Heart right ventricle (tissue), 16 donors: ENCODE results near the gene OPN3. TPM values are rescaled to one million over a fixed set of nuclear protein-coding genes. Genes with fewer than 3 reads are reported as not detected.
"Not testable (repeated sequence)": the region's sequence is repeated elsewhere in the genome, so short reads cannot be mapped to it uniquely, and the experiment has no call there.

Experiments used
- ATAC-seq, 8 donors: fragments of 200-7000 bp; cut with Tn5 transposase; one replicate each; pipeline ENCODE4 v1.9.1; 2020; ENCODE audit warnings: mild to moderate bottlenecking in 8 of 8, moderate library complexity in 8 of 8, moderate number of reproducible peaks in 1 of 8
- DNase-seq, 2 donors: peaks; one replicate each; pipeline ENCODE4 v3.0.0-alpha.2; 2020
- H3K27ac ChIP-seq, 10 donors: fragments of 200-600 bp; sonication (generic) in 2 of 10; one replicate each; pipeline versions ENCODE4 v1.5.0 to v1.8.0; 2020 to 2022; ENCODE audit warnings: mild to moderate bottlenecking in 3 of 10
- H3K27me3 ChIP-seq, 7 donors: fragments of 200-600 bp; one replicate each; pipeline ENCODE4 v1.8.0; 2021 to 2022; ENCODE audit warnings: mild to moderate bottlenecking in 2 of 7
- H3K36me3 ChIP-seq, 9 donors: fragments of 200-600 bp; sonication (generic) in 1 of 9; one replicate each; pipeline versions ENCODE4 v1.5.0 to v1.8.0; 2020 to 2022; ENCODE audit warnings: mild to moderate bottlenecking in 2 of 9
- H3K4me1 ChIP-seq, 9 donors: fragments of 200-600 bp; sonication (generic) in 1 of 9; one replicate each; pipeline versions ENCODE4 v1.5.0 to v1.8.0; 2020 to 2022; ENCODE audit warnings: mild to moderate bottlenecking in 4 of 9
- H3K4me3 ChIP-seq, 10 donors: fragments of 200-600 bp; sonication (generic) in 2 of 10; one replicate each; pipeline versions ENCODE4 v1.5.0 to v1.8.0; 2020 to 2022; ENCODE audit warnings: mild to moderate bottlenecking in 7 of 10, moderate library complexity in 2 of 10
- H3K9me3 ChIP-seq, 11 donors: fragments of 200-600 bp in 10 of 11; sonication (generic) in 2 of 11; one replicate each; pipeline versions ENCODE4 v1.5.0 to v1.8.0; 2013 to 2022; ENCODE audit warnings: mild to moderate bottlenecking in 2 of 11, control low read depth in 1 of 11, moderate library complexity in 1 of 11
- WGBS, 2 donors: extraction: QIAGEN DNeasy Blood & Tissue Kit; methylation state at CpG; one replicate each; pipeline ENCODE4 v1.1.7; 2013; ENCODE audit warnings: inconsistent platforms in 1 of 2; 5-methylcytosine and 5-hydroxymethylcytosine counted together
- intact Hi-C, 10 donors: fragments of 100-400 bp; cut with DNase I; formaldehyde crosslinking; loops; one replicate each; pipeline versions ENCODE4 v1.11.1 to v1.14.2; 2022
- polyA plus RNA-seq, 2 donors: library from polyadenylated mRNA; stranded (reverse); fragments of 200-250 nt; gene quantifications; one replicate each; pipeline ENCODE4 v1.2.3, GENCODE V29; 2013
- total RNA-seq, 10 donors: library from RNA; stranded (reverse); fragmentation: NEBNext Ultra II Directional in 3 of 10; extraction: Animal tissue kit (Norgen Biotek cat#: 25700) in 3 of 10; gene quantifications; one replicate each; pipeline versions ENCODE4 v1.2.1 to v1.2.4, GENCODE V29; 2021 to 2023
- TF ChIP-seq, protein P1 (sequence below), 9 donors: fragments of 200-600 bp; sonication (generic) in 2 of 9; IDR thresholded peaks; one replicate each; pipeline versions ENCODE4 v1.5.0 to v1.8.0; 2021 to 2022; ENCODE audit warnings: antibody characterized with exemption in 9 of 9, mild to moderate bottlenecking in 5 of 9, moderate library complexity in 1 of 9
- donor health status: Arrhythmogenic right ventricular cardiomyopathy.
- donor health status: ischemic (EF 13 %, LVEDD 7.1; RV severe dilation, severe dysfunction).
- donor health status: healthy with polysubstance abuse.
- donor health status: DM: no; HTN: yes; CAD: no.
- donor health status: DM: no; HTN: no; CAD: no.
- donor health status: ischemic (EF 25% LVEDD 6.9; RV normal size, moderate dysfunction).
- donor health status: ischemic (EF 25% LVEDD 5.7; RV mildly dilated, moderate dysfunction).
- donor health status: healthy.
- donor health status: DM: yes; HTN: yes; CAD: no.
- donor health status: Ischemic cardiomyopathy.
- donor health status: ischemic (EF 35%, LVEDD 5.7; RV mildly dilated, moderate dysfunction).
- donor health status: nonischemic (EF 11% LVEDD 7.7; RV severe dilation, severe dysfunction).
- donor health status: DM: yes; HTN: yes; CAD: no.
- donor health status: PGD.
- donor health status: ischemic (EF 29% LVEDD 5.4; RV normal size, mild dysfunction).
- donor health status: nonischemic (EF 23%, LVEDD 6.1; RV moderate dilation, normal function).

Gene OPN3
- total and polyA plus RNA-seq, 12 donors, result 3.3 to 9.1 (median 5.2) TPM

- TF ChIP-seq, protein P1, sequence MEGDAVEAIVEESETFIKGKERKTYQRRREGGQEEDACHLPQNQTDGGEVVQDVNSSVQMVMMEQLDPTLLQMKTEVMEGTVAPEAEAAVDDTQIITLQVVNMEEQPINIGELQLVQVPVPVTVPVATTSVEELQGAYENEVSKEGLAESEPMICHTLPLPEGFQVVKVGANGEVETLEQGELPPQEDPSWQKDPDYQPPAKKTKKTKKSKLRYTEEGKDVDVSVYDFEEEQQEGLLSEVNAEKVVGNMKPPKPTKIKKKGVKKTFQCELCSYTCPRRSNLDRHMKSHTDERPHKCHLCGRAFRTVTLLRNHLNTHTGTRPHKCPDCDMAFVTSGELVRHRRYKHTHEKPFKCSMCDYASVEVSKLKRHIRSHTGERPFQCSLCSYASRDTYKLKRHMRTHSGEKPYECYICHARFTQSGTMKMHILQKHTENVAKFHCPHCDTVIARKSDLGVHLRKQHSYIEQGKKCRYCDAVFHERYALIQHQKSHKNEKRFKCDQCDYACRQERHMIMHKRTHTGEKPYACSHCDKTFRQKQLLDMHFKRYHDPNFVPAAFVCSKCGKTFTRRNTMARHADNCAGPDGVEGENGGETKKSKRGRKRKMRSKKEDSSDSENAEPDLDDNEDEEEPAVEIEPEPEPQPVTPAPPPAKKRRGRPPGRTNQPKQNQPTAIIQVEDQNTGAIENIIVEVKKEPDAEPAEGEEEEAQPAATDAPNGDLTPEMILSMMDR (IDR thresholded peaks at IDR 0.05), result no peak
- ATAC-seq (no peak), DNase-seq (no peak)
- H3K27me3 ChIP-seq, result peaks cover 0 to 5% (median 0%) of the 10 kb centered on the region in 7 donors
- H3K4me1 ChIP-seq, result no peaks in the 10 kb centered on the region
- no peak overlapping the region for H3K27ac ChIP-seq
- no peaks in the 10 kb centered on the region for H3K36me3 ChIP-seq
- intact Hi-C loops, result no loop called here
- WGBS, 2 donors, result 87 to 93% methylated on average over 2 of the region's 2 CpGs
- H3K9me3 ChIP-seq, result peaks cover 0 to 6% (median 0%) of the 10 kb centered on the region in 11 donors
- no peak overlapping the region for H3K4me3 ChIP-seq
Measured at GRCh38 chr1:241682921-241683320, 42.8 kb upstream of the OPN3 start.

- 56 to 60% methylated on average over 4 of the region's 4 CpGs for WGBS, 2 donors
Measured at GRCh38 chr1:241681861-241682448, 41.8 kb upstream of the OPN3 start.

DNA sequence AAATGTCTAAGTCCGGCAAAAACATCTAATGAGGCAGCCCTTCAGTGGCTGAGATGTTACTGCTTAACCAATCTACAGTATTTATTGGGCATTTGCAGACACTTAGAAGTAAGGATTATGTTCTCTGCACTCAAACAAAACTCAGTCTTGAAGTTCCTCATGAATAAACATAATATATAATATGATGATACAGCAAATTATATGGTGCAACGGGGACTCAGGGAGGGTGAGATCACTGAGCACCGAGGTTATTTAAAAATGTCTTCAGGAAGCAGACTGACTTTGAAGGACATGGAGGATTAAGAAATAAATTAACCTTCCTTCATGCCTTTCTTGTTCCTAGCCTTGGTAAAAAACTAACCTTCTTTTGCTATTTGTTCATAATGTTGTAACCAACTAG is 39.8 kb upstream of the OPN3 start:
- no peak overlapping the region for H3K4me3 ChIP-seq
- no peak overlapping the region for H3K27ac ChIP-seq
- peaks cover 0 to 8% (median 0%) of the 10 kb centered on the region in 7 donors for H3K27me3 ChIP-seq
- TF ChIP-seq, protein P1 (IDR thresholded peaks at IDR 0.05), result no peak
- intact Hi-C loops, result no loop called here
- no peaks in the 10 kb centered on the region for H3K4me1 ChIP-seq
- WGBS, 2 donors, result 78% methylated on average over 3 of the region's 3 CpGs
- DNase-seq, result no peak
- peaks cover 0 to 6% (median 0%) of the 10 kb centered on the region in 11 donors for H3K9me3 ChIP-seq
- ATAC-seq, result no peak
- no peaks in the 10 kb centered on the region for H3K36me3 ChIP-seq

More at GRCh38 chr1:241681861-241682448, 41.8 kb upstream of the OPN3 start:
- H3K27ac ChIP-seq, H3K4me1 ChIP-seq, H3K27me3 ChIP-seq, H3K4me3 ChIP-seq, DNase-seq, H3K9me3 ChIP-seq, intact Hi-C loops, H3K36me3 ChIP-seq, ATAC-seq: not testable (repeated sequence)

DNA sequence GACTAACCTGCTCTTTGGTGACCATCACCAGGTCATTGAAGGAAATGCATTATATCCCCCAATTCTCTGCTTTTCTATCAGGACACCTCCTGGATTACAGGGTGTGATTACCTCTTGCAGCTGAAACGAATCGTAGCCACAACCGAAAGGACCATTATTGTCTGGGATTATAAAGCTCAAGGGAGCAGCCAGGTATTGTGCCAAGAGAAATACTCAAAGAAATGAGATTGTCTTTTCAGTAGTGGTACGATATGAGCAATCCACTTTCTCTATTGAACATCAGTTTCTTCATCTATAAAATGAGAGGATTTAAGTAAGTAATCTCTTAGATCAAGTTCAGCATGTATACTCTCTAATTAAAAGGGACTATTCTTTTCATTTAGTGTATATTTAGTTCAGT is 39.2 kb upstream of the OPN3 start:
- TF ChIP-seq, protein P1 (IDR thresholded peaks at IDR 0.05), result no peak
- Histone ChIP-seq H3K4me3 (no peak overlapping the region), H3K27me3 (peaks cover 0 to 8% (median 0%) of the 10 kb centered on the region in 7 donors), H3K4me1 (no peaks in the 10 kb centered on the region), H3K27ac (no peak overlapping the region), H3K36me3 (no peaks in the 10 kb centered on the region), H3K9me3 (peaks cover 0 to 6% (median 0%) of the 10 kb centered on the region in 11 donors)
- DNase-seq (no peak), ATAC-seq (no peak)
- 73 to 80% methylated on average over 4 of the region's 4 CpGs for WGBS, 2 donors
- intact Hi-C loops, result no loop called here

DNA sequence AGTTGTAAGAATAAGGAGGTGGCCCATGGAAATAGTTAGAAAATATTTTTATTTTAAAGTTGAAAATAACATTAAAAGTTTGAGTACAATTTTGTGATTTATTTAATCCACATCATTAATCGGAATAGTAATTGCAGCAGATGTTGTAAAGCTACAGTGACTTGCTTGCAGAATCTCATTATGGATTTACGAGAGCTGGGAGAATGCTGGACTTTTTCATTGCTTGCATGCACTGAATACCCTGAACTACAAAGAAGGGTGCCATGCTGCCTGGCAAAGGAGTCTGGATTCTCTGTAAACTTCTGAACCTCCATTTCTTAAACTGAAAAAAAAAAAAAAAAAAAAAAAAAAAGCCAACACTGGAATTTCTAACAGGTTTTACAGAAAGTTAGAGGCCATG is 38.4 kb upstream of the OPN3 start:
- no peaks in the 10 kb centered on the region for H3K4me1 ChIP-seq
- H3K4me3 ChIP-seq, result no peak overlapping the region
- peaks cover 0 to 6% (median 0%) of the 10 kb centered on the region in 11 donors for H3K9me3 ChIP-seq
- intact Hi-C loops, result no loop called here
- TF ChIP-seq, protein P1 (IDR thresholded peaks at IDR 0.05), result no peak
- H3K27ac ChIP-seq, result no peak overlapping the region
- no peak for ATAC-seq
- DNase-seq, result no peak
- 69 to 95% methylated on average over 2 of the region's 2 CpGs for WGBS, 2 donors
- H3K36me3 ChIP-seq, result no peaks in the 10 kb centered on the region
- H3K27me3 ChIP-seq, result peaks cover 0 to 8% (median 0%) of the 10 kb centered on the region in 7 donors
